ENCODE results near the gene AMDHD2.

The AMDHD2 gene

DNA sequence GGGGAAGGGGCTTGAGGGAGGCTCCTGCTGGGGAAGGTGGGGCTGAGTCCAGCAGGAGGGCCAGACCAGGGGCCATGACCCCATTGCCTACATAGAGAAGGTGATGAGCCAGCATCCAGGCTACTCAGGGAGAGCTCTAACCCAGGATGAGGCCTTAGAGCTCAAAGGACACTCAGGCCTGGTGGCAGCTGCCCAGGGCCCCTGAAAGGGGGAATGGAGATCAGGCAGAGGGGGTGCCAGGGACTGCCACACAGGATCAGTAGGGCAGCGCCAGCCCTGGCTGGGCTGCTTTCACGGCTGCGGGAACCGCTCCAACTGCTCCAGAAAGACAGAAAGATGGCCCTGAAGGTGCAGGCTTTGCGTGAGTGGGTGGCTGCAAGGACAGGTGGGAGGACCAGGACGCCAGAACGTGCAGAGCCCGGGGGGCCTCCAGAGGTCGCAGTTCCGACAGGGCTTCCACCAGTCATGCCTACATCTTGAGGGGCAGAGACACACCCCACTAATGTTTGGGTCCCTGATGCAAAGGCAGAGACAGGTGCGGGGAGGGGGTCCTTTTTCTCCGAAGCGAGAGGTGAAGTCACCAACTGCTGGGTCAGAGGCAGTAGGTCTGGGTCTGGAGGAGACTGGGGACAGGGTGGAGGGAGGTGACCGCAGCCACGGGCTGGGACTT is 7.3 kb upstream of the AMDHD2 start (continued):
- TF ChIP-seq ZBTB11 (tag by site-specific recombination; conservative IDR thresholded peaks at IDR 0.05; ENCODE audit: low read depth) (no peak), ZNF514 (tag by site-specific recombination; IDR thresholded peaks at IDR 0.05) (no peak), ZNF585B (tag by site-specific recombination; IDR thresholded peaks at IDR 0.05) (0 out of 2 replicates have a peak, but pooled peaks have one; percentile 14), ATF2 (tag by site-specific recombination; IDR thresholded peaks at IDR 0.05; ENCODE audit: low read depth) (no peak), ZNF677 (tag by site-specific recombination; IDR thresholded peaks at IDR 0.05) (no peak), SALL2 (tag by site-specific recombination; IDR thresholded peaks at IDR 0.05; ENCODE audit: borderline replicate concordance) (no peak), ZFHX2 (tag by site-specific recombination; conservative IDR thresholded peaks at IDR 0.05) (peak; percentile 72), YY2 (tag by site-specific recombination; IDR thresholded peaks at IDR 0.05) (no peak), ZBTB7A (tag by site-specific recombination; IDR thresholded peaks at IDR 0.05; ENCODE audit: low read depth) (0 out of 2 replicates have a peak, but pooled peaks have one; percentile 26), ZNF600 (tag by site-specific recombination; IDR thresholded peaks at IDR 0.05) (peak; percentile 16; the same call in 1 of the 2 replicates), HIC1 (tag by site-specific recombination; IDR thresholded peaks at IDR 0.05) (0 out of 2 replicates have a peak, but pooled peaks have one; percentile 36), ZNF510 (tag by site-specific recombination; IDR thresholded peaks at IDR 0.05; ENCODE audit: insufficient replicate concordance) (no peak)
- TF ChIP-seq, protein P1, sequence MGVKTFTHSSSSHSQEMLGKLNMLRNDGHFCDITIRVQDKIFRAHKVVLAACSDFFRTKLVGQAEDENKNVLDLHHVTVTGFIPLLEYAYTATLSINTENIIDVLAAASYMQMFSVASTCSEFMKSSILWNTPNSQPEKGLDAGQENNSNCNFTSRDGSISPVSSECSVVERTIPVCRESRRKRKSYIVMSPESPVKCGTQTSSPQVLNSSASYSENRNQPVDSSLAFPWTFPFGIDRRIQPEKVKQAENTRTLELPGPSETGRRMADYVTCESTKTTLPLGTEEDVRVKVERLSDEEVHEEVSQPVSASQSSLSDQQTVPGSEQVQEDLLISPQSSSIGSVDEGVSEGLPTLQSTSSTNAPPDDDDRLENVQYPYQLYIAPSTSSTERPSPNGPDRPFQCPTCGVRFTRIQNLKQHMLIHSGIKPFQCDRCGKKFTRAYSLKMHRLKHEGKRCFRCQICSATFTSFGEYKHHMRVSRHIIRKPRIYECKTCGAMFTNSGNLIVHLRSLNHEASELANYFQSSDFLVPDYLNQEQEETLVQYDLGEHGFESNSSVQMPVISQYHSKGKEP (tag by site-specific recombination; IDR thresholded peaks at IDR 0.05), result no peak
- TF ChIP-seq, protein P2, sequence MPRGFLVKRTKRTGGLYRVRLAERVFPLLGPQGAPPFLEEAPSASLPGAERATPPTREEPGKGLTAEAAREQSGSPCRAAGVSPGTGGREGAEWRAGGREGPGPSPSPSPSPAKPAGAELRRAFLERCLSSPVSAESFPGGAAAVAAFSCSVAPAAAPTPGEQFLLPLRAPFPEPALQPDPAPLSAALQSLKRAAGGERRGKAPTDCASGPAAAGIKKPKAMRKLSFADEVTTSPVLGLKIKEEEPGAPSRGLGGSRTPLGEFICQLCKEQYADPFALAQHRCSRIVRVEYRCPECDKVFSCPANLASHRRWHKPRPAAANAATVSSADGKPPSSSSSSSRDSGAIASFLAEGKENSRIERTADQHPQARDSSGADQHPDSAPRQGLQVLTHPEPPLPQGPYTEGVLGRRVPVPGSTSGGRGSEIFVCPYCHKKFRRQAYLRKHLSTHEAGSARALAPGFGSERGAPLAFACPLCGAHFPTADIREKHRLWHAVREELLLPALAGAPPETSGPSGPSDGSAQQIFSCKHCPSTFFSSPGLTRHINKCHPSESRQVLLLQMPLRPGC (tag by site-specific recombination; IDR thresholded peaks at IDR 0.05), result no peak
